Muscle layer of duodenum (tissue), 2 donors: ENCODE data around the gene SOX6.

Source experiments
- H3K27ac ChIP-seq: one replicate; pipeline ENCODE4 v1.7.0; 2013; ENCODE audit warnings: mild to moderate bottlenecking, low read length
- H3K27me3 ChIP-seq: one replicate; pipeline ENCODE4 v1.7.0; 2013; ENCODE audit warnings: low read depth, mild to moderate bottlenecking, control low read depth, low read length
- H3K36me3 ChIP-seq, 2 donors: one replicate each; pipeline ENCODE4 v1.7.0; 2013; ENCODE audit warnings: low read length in 2 of 2, control low read depth in 1 of 2, mild to moderate bottlenecking in 1 of 2; ENCODE audit not compliant: insufficient read depth in 2 of 2, control insufficient read depth in 1 of 2
- H3K4me1 ChIP-seq, 2 donors: one replicate each; pipeline ENCODE4 v1.7.0; 2013; ENCODE audit warnings: low read length in 2 of 2, mild to moderate bottlenecking in 2 of 2, control low read depth in 1 of 2, moderate library complexity in 1 of 2; ENCODE audit not compliant: insufficient read depth in 2 of 2, control insufficient read depth in 1 of 2
- H3K4me3 ChIP-seq, 2 donors: one replicate each; pipeline ENCODE4 v1.7.0; 2013; ENCODE audit warnings: low read length in 2 of 2, low read depth in 1 of 2, mild to moderate bottlenecking in 1 of 2
- H3K9me3 ChIP-seq, 2 donors: one replicate each; pipeline ENCODE4 v1.7.0; 2013; ENCODE audit warnings: low read length in 2 of 2, control low read depth in 1 of 2, mild to moderate bottlenecking in 1 of 2; ENCODE audit not compliant: control insufficient read depth in 1 of 2
- donor health status: healthy.

The SOX6 gene

GRCh38 chr11:16364254-16364653 is 7.9 kb upstream of the SOX6 start:
- H3K36me3 ChIP-seq = no peaks in the 10 kb centered on the region
- H3K9me3 ChIP-seq = no peaks in the 10 kb centered on the region
- H3K27ac ChIP-seq = no peak overlapping the region
- H3K4me1 ChIP-seq = no peaks in the 10 kb centered on the region
- no peaks in the 10 kb centered on the region for H3K27me3 ChIP-seq
- no peak overlapping the region for H3K4me3 ChIP-seq

- Histone ChIP-seq H3K4me3 (no peak overlapping the region), H3K9me3 (no peaks in the 10 kb centered on the region), H3K27me3 (no peaks in the 10 kb centered on the region), H3K27ac (no peak overlapping the region), H3K4me1 (no peaks in the 10 kb centered on the region), H3K36me3 (no peaks in the 10 kb centered on the region)
Measured at GRCh38 chr11:16363706-16364105, 7.4 kb upstream of the SOX6 start.

- H3K27ac ChIP-seq = no peak overlapping the region
- no peaks in the 10 kb centered on the region for H3K27me3 ChIP-seq
- H3K4me1 ChIP-seq = no peaks in the 10 kb centered on the region
- no peaks in the 10 kb centered on the region for H3K36me3 ChIP-seq
- no peak overlapping the region for H3K4me3 ChIP-seq
- H3K9me3 ChIP-seq = no peaks in the 10 kb centered on the region
Measured at GRCh38 chr11:16361108-16361865, 4.9 kb upstream of the SOX6 start.

GRCh38 chr11:16359369-16359768 is 3.0 kb upstream of the SOX6 start:
- H3K27ac ChIP-seq = no peak overlapping the region
- no peak overlapping the region for H3K4me3 ChIP-seq
- no peaks in the 10 kb centered on the region for H3K36me3 ChIP-seq
- H3K27me3 ChIP-seq = no peaks in the 10 kb centered on the region
- H3K9me3 ChIP-seq = no peaks in the 10 kb centered on the region
- no peaks in the 10 kb centered on the region for H3K4me1 ChIP-seq

GRCh38 chr11:16358726-16359125 is 2.4 kb upstream of the SOX6 start:
- H3K36me3 ChIP-seq = no peaks in the 10 kb centered on the region
- H3K4me3 ChIP-seq = no peak overlapping the region
- no peaks in the 10 kb centered on the region for H3K27me3 ChIP-seq
- no peaks in the 10 kb centered on the region for H3K9me3 ChIP-seq
- no peak overlapping the region for H3K27ac ChIP-seq
- H3K4me1 ChIP-seq = no peaks in the 10 kb centered on the region

GRCh38 chr11:16357775-16358174 is 1.4 kb upstream of the SOX6 start:
- H3K4me1 ChIP-seq = no peaks in the 10 kb centered on the region
- no peaks in the 10 kb centered on the region for H3K36me3 ChIP-seq
- no peaks in the 10 kb centered on the region for H3K9me3 ChIP-seq
- no peak overlapping the region for H3K27ac ChIP-seq
- no peak overlapping the region for H3K4me3 ChIP-seq
- no peaks in the 10 kb centered on the region for H3K27me3 ChIP-seq

GRCh38 chr11:16356761-16357393 is 531 bp upstream of the SOX6 start:
- H3K27me3 ChIP-seq = no peaks in the 10 kb centered on the region
- no peak overlapping the region for H3K4me3 ChIP-seq
- H3K4me1 ChIP-seq = no peaks in the 10 kb centered on the region
- H3K27ac ChIP-seq = no peak overlapping the region
- H3K36me3 ChIP-seq = no peaks in the 10 kb centered on the region
- no peaks in the 10 kb centered on the region for H3K9me3 ChIP-seq

- no peak overlapping the region for H3K27ac ChIP-seq
Measured at GRCh38 chr11:16352707-16353106, 3.6 kb downstream of the SOX6 start.

GRCh38 chr11:16350125-16350524 is 6.2 kb downstream of the SOX6 start:
- Histone ChIP-seq H3K27me3 (no peaks in the 10 kb centered on the region), H3K36me3 (no peaks in the 10 kb centered on the region), H3K9me3 (no peaks in the 10 kb centered on the region), H3K27ac (no peak overlapping the region), H3K4me3 (no peak overlapping the region), H3K4me1 (no peaks in the 10 kb centered on the region)

More at GRCh38 chr11:16352707-16353106, 3.6 kb downstream of the SOX6 start:
- no peaks in the 10 kb centered on the region for H3K36me3 ChIP-seq
- H3K4me3 ChIP-seq = no peak overlapping the region
- H3K9me3 ChIP-seq = no peaks in the 10 kb centered on the region
- no peaks in the 10 kb centered on the region for H3K4me1 ChIP-seq
- H3K27me3 ChIP-seq = no peaks in the 10 kb centered on the region

GRCh38 chr11:16347928-16348685 is 8.2 kb downstream of the SOX6 start:
- Histone ChIP-seq H3K4me3 (no peak overlapping the region), H3K27ac (no peak overlapping the region), H3K36me3 (no peaks in the 10 kb centered on the region), H3K4me1 (no peaks in the 10 kb centered on the region), H3K9me3 (no peaks in the 10 kb centered on the region), H3K27me3 (no peaks in the 10 kb centered on the region)

GRCh38 chr11:16346975-16347374 is 9.4 kb downstream of the SOX6 start:
- no peaks in the 10 kb centered on the region for H3K9me3 ChIP-seq
- H3K4me3 ChIP-seq = no peak overlapping the region
- H3K27ac ChIP-seq = no peak overlapping the region
- H3K4me1 ChIP-seq = no peaks in the 10 kb centered on the region
- H3K27me3 ChIP-seq = no peaks in the 10 kb centered on the region
- H3K36me3 ChIP-seq = no peaks in the 10 kb centered on the region
